OCI-LY7 (cell line): ENCODE results near the gene TCF12.

Experiments
- EZH2phosphoT487 ChIP-seq: fragments of 200-600 bp; sonication (generic); IDR thresholded peaks from 2 replicates; pipeline ENCODE4 v1.6.1; 2018; ENCODE audit warnings: low read depth, borderline replicate concordance, mild to moderate bottlenecking, mixed run types, antibody characterized with exemption, low read length, moderate library complexity, mixed read lengths
- TF ChIP-seq, protein P1 (sequence below): fragments of 200-600 bp; sonication (generic); conservative IDR thresholded peaks from 2 replicates; pipeline ENCODE4 v1.5.1; 2014; ENCODE audit warnings: mild to moderate bottlenecking, antibody characterized with exemption, low read length, moderate library complexity, mixed read lengths

DNA sequence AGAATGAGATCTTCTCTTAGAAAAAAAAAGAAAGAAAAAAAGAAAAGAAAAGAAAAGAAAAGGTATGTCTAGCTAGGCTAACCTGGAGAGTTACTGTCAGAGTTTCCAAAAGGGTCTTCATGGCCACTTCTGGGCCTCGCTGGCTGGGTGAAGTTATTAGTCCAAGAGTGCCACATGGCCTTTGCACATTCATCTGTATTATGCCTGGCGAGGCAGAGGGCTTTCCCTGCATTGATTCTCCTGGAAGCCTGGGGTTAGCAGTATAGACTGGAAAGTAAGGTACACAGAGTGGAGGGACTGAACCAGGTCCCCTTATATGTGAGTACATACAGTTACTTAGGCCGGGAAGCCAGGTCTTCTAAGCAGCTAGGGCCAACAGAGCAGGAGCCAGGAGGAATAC is 403.0 kb downstream of the TCF12 start:
- TF ChIP-seq, protein P1, sequence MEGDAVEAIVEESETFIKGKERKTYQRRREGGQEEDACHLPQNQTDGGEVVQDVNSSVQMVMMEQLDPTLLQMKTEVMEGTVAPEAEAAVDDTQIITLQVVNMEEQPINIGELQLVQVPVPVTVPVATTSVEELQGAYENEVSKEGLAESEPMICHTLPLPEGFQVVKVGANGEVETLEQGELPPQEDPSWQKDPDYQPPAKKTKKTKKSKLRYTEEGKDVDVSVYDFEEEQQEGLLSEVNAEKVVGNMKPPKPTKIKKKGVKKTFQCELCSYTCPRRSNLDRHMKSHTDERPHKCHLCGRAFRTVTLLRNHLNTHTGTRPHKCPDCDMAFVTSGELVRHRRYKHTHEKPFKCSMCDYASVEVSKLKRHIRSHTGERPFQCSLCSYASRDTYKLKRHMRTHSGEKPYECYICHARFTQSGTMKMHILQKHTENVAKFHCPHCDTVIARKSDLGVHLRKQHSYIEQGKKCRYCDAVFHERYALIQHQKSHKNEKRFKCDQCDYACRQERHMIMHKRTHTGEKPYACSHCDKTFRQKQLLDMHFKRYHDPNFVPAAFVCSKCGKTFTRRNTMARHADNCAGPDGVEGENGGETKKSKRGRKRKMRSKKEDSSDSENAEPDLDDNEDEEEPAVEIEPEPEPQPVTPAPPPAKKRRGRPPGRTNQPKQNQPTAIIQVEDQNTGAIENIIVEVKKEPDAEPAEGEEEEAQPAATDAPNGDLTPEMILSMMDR = no peak
- TF ChIP-seq EZH2phosphoT487 = no peak
